ENCODE results near the gene DNAAF2.

DNA sequence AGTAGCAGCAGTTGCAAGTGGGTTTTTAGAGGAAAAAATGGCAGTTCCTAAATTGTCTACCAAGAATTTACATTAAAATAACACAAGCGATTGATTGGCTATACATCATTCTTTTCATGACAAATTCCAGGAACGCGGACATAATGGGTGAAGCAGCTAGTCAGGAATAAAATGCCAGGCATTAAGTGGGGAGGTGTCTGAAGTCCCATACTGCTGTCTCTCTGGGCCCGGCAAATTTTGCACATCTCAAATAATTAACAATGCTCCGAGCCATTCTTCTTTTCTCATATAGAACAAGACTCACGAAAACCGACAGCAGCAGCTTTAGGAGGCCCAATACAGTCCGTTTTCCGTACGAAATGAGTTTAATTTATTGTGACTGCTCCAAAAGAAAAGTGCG is 15.3 kb downstream of the DNAAF2 start:
- TF ChIP-seq, protein P1, sequence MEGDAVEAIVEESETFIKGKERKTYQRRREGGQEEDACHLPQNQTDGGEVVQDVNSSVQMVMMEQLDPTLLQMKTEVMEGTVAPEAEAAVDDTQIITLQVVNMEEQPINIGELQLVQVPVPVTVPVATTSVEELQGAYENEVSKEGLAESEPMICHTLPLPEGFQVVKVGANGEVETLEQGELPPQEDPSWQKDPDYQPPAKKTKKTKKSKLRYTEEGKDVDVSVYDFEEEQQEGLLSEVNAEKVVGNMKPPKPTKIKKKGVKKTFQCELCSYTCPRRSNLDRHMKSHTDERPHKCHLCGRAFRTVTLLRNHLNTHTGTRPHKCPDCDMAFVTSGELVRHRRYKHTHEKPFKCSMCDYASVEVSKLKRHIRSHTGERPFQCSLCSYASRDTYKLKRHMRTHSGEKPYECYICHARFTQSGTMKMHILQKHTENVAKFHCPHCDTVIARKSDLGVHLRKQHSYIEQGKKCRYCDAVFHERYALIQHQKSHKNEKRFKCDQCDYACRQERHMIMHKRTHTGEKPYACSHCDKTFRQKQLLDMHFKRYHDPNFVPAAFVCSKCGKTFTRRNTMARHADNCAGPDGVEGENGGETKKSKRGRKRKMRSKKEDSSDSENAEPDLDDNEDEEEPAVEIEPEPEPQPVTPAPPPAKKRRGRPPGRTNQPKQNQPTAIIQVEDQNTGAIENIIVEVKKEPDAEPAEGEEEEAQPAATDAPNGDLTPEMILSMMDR (IDR thresholded peaks at IDR 0.05) = no peak
- TF ChIP-seq POLR2A (IDR thresholded peaks at IDR 0.05) (no peak), POLR2AphosphoS5 (IDR thresholded peaks at IDR 0.05) (no peak), EP300 (IDR thresholded peaks at IDR 0.05) (no peak)

Data from upper lobe of left lung (tissue), 4 donors.